NT2/D1 (cell line): ENCODE results near the gene METTL1.

Experiments
- SUZ12 ChIP-seq: IDR thresholded peaks from 2 replicates; pipeline ENCODE4 v1.6.1; 2011; ENCODE audit not compliant: insufficient read length, insufficient read depth; ENCODE audit errors: extremely low read depth
- YY1 ChIP-seq: IDR thresholded peaks from 2 replicates; pipeline ENCODE4 v1.6.1; 2011; ENCODE audit not compliant: insufficient read length, insufficient read depth
- ZNF274 ChIP-seq: IDR thresholded peaks from 2 replicates; pipeline ENCODE4 v1.6.1; 2011; ENCODE audit warnings: mild to moderate bottlenecking, low read depth, low read length

- TF ChIP-seq ZNF274 (no peak), YY1 (no peak), SUZ12 (no peak)
Measured at GRCh38 chr12:57741844-57742738, 29.8 kb downstream of the METTL1 start.
